Measurements from ENCODE around the gene CARD16.
"Not testable (repeated sequence)": the region's sequence is repeated elsewhere in the genome, so short reads cannot be mapped to it uniquely, and the experiment has no call there.

The CARD16 gene

DNA sequence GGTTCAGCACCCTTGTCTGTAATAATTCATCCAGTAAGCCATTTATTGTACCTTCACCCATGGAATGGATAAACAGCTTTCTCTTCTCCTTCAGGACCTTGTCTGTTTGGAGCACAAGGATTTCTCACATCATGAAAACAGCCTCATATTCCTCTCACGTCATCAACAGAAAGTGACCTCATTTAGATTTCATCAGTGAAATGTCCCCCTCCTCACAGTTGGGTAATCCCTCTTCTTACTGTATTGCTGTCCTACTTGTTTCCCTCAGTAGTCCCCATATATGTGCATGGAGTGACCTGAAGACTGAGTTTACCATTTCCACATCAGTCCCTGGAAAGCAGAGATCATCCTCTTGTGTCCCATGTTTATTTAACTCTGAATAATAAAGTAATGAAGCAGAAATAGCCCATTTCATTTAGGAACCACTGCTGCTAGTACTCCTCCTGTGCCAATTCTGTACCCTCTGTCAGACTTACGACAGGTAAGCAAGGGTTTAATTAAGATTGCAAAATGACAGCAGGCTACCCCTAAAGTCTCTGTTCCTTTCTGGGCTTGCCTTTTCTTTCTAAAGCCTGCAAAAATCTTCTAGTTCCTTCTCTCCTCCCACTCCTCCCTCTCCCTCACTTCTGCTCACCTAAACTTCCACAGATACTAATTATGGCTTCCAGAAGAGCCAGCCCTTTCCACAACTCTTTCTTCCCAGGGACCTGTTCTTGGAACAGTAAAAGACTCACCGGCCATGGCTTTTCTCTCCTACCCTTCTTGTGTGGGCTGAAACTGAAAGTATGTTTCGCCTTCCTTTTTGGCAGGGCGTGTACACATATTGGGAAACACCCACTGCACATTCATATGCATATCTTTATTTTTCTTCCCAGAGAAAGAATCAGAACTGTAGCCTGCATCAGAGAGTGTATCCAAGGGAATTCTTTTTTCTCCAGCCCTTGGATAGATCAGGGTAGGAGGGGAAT lies at the start of gene CARD16:
Gene CARD16, minus strand, starts transcription at position 779 of the 968 bp plus-strand sequence. Its CDS starts 38 bp downstream, at position 741.
- not testable (repeated sequence) for DNase-seq (ENCODE audit: low read depth)

DNA sequence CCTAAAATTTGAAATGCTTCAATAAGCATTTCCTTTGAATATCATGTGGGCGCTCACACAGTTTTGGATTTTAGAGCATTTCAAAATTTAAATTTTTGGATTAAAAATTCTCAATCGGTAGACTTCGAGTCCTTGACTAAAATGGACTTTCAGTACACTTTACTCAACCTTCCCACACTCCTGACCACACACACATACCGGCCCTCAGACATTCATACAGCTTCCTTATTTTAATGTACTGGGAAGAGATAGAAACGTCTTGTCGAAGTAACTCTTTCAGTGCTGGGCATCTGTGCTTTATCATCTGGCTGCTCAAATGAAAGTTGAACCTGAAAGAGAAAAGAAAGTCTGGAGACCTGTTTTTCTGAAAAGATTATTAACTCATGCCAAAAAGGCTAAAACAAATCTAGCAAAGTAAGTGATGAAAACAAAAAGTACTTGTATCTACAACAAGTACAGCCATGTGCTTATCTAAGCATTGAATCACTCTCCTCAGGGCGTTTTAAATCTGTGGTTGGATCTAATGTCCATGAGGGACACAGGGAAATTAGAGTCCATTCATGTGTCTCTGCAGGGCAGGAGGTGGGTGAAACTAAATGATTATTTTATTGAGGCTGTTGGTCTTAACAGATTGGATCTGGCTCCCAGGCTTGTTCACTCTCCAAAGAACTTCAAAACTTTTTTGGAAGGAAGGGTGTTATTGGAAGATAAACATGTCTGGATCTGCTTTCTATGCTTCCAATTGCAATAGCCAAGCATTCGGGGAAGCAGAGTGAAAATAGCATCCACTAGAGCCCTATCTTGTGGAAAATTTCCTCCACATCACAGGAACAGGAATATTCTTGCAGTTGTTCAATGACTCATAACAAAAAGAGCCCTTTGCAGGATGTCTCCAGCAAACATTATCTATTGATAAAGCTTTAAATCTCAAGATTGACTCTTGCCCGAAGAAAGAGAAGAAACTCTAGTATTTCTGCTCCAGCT lies 47.4 kb upstream of the CARD16 start:
- no peak for DNase-seq (ENCODE audit: low read depth)

DNA sequence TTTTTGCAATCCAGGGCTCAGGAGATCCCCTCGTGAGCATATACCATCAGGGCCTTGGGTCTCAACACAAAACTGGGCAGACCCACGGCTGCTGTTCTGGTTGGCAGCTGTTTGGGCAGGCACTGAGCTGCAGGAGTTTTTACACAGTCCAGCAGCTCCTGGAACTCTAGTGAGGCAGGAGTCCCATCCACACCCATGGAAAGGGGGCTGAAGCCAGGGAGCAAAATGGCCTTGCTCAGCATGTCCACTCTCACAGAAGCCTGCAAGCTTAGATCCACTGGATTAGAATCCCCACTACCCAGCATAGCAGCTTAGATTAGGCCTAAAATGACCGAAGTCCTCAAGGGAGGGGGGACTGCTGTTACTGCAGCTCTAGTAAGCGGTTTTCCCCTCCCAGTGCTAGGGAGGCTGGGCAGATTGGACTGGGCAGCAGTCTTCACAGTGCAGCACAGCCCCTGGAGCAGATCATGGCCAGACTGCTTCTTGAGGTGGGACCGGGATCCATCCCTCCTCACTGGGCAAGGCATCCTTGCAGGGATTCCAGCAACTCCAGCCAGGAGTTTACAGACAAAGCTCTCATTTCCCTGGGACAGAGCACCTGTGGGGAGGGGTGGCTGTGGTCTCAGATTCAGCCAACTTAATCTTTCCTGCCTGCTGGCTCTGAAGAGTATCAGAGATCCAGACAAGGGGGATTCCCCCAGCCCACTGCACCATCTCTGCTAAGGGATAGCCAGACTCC lies 36.4 kb upstream of the CARD16 start:
- DNase-seq (ENCODE audit: low read depth): no peak

DNA sequence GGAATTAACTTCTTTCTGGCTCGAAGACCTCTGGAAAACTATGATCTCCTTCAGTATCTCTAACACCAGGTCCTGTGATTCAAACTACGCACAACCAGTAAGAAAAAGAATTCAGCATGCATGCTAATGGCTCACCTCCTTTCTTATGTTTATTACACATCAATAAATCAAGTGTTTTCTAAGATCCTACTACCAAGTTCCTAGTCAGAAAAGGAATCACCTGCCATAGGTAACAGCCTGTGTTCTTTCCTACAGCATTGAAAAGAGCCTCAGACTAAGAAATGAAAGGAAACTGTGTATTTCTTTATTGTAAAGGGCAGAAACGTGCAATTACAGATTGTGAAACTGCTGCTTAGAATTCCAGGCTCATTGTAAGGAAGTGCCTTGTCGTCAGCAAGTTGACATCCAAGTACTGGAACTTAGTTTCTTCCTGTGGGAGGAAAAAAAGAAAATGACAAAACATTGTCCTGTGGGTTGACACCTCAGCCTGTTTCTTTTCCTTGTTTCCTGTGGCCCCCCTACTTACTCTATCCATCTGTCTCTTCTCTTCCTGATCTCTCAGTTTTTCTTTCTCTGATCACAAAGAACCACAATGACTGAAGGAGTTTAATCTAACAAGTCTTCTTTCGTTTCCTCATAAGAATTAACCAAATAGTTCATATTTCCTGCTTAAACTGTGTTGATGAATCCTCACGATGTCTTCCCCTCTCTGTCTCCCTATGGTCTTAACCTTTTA lies 35.2 kb upstream of the CARD16 start:
- DNase-seq (ENCODE audit: low read depth): not testable (repeated sequence)

DNA sequence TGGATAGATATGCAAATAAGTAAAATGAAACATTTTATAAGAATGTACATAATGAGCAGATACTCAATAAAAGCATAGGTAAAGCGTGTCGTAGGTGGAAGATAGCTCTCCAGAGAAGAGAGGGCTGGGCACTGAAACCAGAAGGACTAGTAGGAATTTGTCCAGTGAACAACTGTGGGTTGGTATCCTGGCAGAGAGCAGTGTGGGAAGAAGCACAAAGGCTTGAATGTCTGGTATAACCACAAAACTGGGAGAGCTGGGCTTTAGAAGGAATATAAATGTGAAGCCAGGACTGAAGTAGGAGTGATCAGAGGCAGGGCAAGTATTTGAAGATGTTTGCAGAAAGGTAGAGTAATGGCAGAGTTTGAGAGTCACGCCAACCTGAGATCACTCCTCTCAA lies 33.1 kb upstream of the CARD16 start:
- no peak for DNase-seq (ENCODE audit: low read depth)

DNA sequence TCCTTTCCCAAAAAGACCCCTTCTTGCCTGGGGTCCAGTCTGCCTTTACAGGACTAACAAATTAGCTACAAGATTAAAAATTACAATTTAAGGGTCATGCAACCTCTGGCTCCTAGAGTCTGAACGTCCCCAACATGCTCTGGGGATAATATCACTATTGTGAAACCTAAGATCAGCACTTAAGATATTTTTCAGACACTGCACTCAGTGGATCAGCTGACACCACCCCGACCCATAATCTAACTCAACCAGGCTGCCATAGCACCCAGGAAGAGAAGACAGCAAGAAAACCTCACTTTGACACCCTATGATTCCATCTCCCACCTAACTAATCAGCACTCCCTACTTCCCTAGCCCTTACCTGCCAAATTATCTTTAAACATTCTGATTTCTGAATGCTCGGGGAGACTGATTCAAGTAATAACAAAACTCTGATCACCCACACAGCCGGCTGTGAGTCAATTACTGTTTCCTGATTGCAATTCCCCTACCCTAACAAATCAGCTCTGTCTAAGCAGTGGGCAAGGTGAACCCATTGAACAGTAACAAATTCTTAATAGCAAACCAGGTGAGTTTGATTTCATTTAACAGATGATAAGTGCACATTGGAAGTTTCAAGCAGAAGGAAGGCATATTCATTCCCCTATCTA lies 32.1 kb upstream of the CARD16 start:
- DNase-seq (ENCODE audit: low read depth): not testable (repeated sequence)

DNA sequence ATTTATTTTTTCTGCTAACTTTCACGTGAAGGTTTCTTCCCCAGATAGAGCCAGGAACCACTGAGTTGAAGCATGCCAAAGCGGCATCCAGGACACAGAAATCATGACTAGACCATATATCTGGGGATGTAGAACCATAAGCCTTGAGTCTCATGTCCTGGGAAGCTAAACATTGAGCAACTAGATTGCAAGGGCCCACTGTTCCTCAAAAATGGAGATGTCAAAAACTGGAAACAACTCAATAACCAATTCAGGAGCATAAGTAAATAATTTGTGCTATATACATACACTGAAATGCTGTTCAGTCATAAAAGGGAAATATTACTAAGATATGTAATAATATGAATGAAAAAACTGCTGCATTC lies 29.0 kb upstream of the CARD16 start:
- no peak for DNase-seq (ENCODE audit: low read depth)

DNA sequence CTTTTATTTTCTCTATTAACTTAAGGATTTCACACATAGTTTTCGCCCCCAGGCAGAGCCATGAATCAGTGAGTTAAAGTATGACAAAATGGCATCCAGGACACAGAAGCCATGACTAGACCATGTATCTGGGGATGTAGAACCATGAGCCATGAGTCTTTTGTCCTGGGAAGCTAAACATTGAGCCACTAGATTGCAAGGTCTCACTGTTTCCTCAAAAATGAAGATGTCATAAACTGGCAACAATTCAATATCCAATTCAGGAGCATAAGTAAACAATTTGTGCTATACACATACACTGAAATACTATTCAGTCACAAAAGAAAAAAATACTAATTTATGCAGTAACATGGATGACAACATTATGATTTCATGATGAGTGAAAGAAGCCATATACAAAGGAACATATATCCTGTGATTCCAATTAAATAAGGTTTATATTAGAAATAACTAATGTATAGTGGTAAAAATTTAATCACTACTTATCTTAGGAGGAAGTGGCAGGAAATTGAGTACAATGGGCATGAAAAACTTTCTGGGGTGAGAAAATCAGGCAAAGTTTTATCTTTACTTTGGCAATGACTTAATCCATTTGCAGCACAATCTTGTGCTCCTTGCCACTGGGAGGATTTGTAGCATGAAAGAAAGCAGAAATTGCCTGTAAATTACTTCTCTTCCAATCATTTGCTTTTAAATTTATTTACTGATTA lies 28.5 kb upstream of the CARD16 start:
- no peak for DNase-seq (ENCODE audit: low read depth)

DNA sequence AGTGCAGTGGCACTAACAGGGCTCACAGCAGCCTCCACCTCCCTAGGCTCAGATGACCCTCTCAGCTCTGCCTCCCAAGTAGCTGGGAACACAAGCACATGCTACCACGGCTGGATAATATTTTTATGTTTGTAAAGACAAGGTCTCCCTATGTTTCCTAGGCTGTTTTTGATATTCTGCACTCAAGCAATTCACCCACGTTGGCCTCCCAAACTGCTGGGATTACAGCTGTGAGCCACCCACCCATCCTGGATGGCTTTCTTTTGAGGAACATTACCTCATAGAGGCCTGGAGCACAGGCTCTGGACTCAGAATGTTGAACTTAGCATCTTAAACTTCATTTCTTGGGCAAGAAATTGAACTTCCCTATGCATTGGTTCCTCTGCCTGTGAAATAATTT lies 26.9 kb upstream of the CARD16 start:
- DNase-seq (ENCODE audit: low read depth): not testable (repeated sequence)

DNA sequence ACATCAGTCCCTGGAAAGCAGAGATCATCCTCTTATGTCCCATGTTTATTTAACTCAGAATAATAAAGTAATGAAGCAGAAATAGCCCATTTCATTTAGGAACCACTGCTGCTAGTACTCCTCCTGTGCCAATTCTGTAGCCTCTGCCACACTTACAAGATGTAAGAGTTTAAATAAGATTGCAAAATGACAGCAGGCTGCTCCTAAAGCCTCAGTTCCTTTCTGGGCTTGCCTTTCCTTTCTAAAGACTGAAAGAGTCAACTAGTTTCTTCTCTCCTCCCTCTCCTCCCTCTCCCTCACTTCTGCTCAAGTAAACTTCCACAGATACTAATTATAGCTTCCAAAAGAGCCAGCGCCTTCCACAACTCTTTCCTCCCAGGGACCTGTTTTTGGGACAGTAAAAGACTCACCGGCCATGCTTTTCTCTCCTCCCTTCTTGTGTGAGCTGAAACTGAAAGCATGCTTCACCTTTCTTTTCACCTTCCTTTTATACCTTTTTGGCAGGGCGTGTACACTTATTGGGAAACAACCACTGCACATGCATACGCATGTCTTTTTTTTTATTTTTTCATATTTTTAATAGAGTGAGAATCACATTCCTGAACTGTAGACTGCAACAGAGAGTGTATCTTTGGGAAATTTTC lies 26.1 kb upstream of the CARD16 start:
- no peak for DNase-seq (ENCODE audit: low read depth)

DNA sequence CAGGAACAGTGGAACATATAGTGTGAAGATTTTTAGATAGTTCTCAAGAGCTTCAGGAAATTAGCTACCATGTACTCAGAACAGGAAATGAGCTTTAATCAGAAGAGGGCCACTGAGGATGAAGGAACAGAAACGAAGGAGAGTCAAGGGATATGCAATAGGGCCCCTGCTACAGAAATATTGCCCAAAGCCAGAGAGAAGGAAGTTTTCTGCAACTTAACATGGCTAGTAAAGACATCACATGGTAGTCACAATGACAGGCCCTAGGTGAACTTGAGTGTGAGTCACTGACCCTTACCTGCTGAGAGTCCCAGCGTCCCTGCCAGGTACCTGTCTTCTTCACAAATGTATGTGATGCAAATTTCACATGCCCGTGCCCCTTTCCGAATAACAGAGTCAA lies 25.2 kb upstream of the CARD16 start:
- no peak for DNase-seq (ENCODE audit: low read depth)

DNA sequence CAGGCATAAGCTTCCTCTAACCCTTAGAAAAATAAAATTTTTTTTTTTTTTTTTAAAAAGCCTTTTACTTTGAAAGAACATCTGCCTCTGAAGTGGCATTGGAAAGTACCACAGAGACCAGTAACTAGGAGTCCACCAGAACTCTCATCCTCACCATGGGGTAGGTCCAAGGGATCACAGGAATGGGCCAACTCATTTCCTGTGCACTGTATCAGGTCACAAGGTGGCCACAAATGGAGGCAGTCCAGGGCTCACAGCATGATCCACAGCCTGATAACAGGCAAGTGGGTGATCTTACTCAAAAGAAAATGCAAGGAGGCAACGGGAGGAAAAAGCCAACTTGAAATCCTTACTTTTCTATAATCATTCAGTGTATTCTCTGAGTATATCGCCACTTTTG lies 24.6 kb upstream of the CARD16 start:
- not testable (repeated sequence) for DNase-seq (ENCODE audit: low read depth)

DNA sequence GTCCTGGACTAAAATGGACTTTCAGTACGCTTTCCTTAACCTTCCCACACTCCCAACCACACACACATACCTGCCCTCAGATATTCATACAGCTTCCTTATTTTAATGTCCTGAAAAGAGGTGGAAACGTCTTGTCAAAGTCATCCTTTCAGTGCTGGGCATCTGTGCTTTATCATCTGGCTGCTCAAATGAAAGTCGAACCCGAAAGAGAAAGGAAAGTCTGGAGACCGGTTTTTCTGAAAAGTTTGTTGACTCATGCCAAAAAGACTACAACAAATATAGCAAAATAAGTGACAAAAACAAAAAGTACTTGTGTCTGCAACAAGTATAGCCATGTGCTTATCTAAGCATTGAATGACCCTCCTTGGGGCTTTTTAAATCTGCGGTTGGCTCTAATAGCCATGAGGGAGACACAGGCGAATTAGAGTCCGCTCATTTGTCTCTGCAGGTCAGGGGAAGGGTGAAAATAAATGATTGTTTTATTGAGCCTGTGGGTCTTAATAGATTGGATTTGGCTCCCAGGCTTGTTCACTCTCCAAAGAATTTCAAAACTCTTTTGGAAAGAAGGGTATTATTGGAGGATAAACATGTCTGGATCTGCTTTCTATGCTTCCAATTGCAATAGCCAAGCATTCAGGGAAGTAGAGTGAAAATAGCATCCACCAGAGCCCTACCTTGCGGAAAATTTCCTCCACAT lies 18.3 kb upstream of the CARD16 start:
- not testable (repeated sequence) for DNase-seq (ENCODE audit: low read depth)

DNA sequence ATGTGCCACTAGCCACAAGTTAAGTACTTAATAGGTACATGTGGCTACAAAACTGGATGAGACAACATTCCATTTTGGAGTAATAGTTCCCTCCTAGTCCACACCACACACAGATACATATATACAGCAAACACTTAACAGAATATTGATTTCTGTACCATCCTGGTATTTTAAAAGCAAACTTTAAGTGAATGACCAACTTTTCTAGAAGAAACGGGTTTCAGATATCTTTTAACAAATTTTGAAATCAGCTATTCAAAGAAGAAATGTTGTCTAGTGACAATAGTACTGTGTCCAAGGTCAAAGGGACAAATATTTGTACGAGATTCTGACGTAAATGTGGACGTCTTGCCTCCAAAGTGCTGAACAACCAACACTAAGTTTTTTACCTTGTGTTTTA lies 12.3 kb upstream of the CARD16 start:
- DNase-seq (ENCODE audit: low read depth): no peak

DNA sequence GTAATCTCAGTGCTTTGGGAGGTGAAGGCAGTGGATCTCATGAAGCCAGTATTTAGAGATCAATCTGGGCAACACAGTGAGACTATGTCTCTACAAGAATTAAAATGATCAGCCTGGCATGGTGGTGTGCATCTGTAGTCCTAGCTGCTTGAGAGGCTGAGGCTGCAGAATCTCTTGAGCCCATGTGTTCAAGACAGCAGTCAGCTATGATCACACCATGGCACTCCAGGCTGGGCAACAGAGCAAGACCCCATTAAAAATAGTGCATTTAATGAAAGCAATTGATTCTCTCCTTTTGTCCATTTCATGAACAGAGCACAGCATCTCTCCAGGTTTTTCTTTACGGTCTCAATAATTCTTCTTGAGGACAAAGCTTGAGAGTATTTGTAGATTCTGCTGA lies 11.3 kb upstream of the CARD16 start:
- no peak for DNase-seq (ENCODE audit: low read depth)

DNA sequence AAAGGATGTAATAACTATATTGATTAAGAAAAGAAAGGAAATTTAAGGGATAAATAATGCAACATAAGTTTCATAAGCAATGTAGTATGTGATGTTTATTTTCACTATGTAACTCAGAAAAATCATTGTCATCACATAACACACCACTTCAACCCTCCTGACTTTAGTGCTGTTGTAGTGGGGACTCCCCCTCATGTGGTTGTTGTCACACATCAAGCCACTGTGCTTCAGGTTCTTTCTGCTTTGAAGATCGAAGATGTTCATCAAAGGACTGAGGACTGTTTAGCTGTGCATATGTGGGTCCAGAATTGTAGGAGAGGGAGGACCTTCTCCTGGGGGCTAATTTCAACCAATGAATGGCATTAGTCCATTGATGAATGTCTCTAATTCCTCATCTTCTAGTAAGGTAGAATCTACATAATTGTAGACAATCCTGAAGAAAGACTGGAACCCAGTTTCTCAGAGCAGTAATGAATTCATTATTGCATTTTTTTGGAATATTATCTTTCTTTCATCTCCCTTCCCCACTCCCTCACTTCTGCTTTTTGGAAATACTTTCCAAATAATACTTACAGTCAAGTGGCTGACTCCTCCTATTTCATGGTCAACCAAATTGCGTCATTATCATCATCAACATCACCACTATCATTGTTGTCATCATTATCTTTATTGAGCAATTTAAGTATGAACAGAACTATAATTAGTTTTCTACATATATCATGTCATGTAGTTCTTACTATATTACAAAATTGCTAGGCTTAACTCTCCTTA lies 9.8 kb upstream of the CARD16 start:
- no peak for DNase-seq (ENCODE audit: low read depth)

DNA sequence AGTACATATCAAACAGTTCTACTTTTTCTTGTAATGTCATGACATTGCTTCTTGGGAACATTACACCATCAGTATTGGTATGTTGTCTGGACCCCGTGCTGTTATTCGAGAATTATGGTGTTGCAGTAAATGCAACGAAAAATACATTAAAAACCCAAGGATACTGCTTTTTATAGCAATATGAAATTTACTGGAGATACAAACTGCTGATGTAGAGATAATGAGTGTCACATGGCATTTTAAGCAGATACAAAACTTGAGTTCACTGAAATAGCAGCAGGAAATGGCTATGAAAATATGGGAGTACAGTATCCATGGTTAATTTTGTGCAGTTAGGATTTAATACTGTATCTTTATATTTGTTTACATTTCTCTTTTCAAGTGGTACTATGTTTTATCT lies 7.4 kb upstream of the CARD16 start:
- DNase-seq (ENCODE audit: low read depth): no peak

DNA sequence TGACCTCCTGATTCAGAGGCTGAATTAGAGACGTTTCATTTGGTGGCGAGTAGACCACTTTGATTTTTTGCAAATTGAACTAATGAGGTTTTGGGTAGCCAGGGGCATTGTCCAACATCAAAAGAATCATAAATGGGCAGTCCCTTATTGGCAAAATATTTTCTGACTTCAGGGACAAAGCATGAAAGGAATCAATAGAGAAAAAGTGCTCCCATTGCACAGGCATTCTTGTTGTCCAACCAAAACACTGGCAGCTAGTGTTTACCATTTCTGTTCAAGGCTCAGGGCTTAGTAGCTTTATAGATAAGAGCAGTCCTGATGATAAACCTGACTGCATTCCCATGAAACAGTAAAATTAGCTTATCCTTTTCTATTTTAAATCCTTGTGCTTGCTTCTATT lies 6.4 kb upstream of the CARD16 start:
- no peak for DNase-seq (ENCODE audit: low read depth)
